NT2/D1 (cell line): ENCODE data around the gene DCTD.

Experiments
- SUZ12 ChIP-seq: IDR thresholded peaks from 2 replicates; pipeline ENCODE4 v1.6.1; 2011; ENCODE audit not compliant: insufficient read length, insufficient read depth; ENCODE audit errors: extremely low read depth
- ZNF274 ChIP-seq: IDR thresholded peaks from 2 replicates; pipeline ENCODE4 v1.6.1; 2011; ENCODE audit warnings: mild to moderate bottlenecking, low read depth, low read length

DNA sequence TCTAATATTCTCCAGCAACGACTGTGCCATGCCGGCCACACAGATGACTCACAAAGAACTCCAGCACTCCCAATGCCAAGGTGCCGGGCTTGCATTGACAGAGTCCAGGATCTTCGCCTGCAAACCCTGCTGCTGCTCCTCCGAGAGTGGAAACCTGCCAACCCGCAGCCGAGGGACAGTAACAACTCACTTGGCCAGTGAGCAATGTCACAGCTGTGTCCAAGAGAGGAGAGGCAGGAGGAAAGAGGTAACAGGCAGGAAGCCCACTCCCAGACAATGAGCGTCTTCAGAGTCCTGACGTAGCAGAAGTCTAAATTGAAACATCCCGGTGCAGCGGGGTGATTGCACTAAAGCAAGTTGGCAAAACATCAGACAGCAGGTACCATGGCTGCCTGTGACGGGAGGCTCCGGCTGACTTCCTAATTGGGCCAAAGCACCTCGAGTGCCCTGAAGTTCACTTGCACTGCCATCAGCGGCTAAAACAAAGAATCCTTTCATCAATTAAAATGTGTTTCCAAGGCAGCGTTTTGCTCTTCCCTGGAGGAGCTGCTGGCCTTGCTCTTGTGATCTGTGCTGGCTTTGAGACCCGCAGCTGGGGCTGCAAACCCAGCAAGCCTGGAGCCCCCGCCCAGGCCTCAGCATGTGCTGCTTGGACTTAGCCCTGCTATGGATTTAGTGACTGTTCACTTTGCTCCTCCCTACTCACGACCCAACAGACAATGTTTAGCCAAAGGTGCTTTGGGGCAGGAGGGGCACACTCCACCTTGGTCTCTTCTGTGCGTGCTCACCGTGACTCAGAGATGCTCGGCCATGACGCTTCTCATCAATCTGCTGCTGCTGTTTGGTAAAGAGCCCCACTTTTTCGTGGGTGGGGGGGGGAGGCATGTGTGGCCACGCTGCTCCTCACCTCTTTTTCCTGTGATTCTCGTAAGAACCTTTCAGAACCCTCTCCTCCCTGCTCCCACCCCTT, 36.5 kb downstream of the DCTD start:
- TF ChIP-seq ZNF274, result no peak
- TF ChIP-seq SUZ12, result no peak
